PC-9 (cell line): ENCODE measurements around the gene ABI3BP. TPM values are rescaled to one million over a fixed set of nuclear protein-coding genes. Genes with fewer than 3 reads are reported as not detected.

Source experiments
- BruUV-seq: library from RNA; stranded (reverse); fragments of 400-500 nt; replicated peaks from 2 replicates; lab custom pipeline; 2021; lab: Mats Ljungman, UMichigan
- CTCF ChIA-PET: fragments of 300-600 bp; sonication (Branson Sonifier 250); formaldehyde crosslinking; loops from one replicate; lab custom pipeline; 2022; ENCODE audit warnings: antibody characterized with exemption; lab: Charles Lee
- POLR2A ChIA-PET: fragments of 300-600 bp; sonication (Branson Sonifier 250); formaldehyde crosslinking; loops from one replicate; lab custom pipeline; 2022; ENCODE audit warnings: antibody characterized with exemption; ENCODE audit not compliant: unreplicated experiment; lab: Charles Lee
- DNase-seq, 2 experiments: peaks; one replicate each; pipeline versions ENCODE4 v3.0.0 to v3.0.0-alpha.2; 2015 to 2022; ENCODE audit warnings: mixed read lengths in 1 of 2
- H2AFZ ChIP-seq: fragments of 200-600 bp; sonication (generic); 2 replicates; pipeline ENCODE4 v1.8.1; 2017; ENCODE audit warnings: antibody characterized with exemption
- H3F3A ChIP-seq: fragments of 200-600 bp; sonication (generic); 2 replicates; pipeline ENCODE4 v1.8.1; 2017; ENCODE audit warnings: antibody characterized with exemption, mild to moderate bottlenecking, low read depth; ENCODE audit not compliant: insufficient read depth
- H3K27ac ChIP-seq: fragments of 200-600 bp; sonication (generic); 2 replicates; pipeline ENCODE4 v1.6.1; 2016; ENCODE audit warnings: mixed run types
- H3K27me3 ChIP-seq: fragments of 200-600 bp; sonication (generic); 2 replicates; pipeline ENCODE4 v1.6.1; 2016; ENCODE audit warnings: low read depth, mixed run types; ENCODE audit not compliant: insufficient read depth
- H3K36me3 ChIP-seq: fragments of 200-600 bp; sonication (generic); 2 replicates; pipeline ENCODE4 v1.6.1; 2016; ENCODE audit warnings: low read depth, mixed run types
- H3K4me1 ChIP-seq: fragments of 200-600 bp; sonication (generic); replicated peaks from 2 replicates; pipeline ENCODE4 v1.6.1; 2016; ENCODE audit warnings: mixed run types; ENCODE audit not compliant: insufficient read depth
- H3K4me2 ChIP-seq: fragments of 200-600 bp; sonication (generic); 2 replicates; pipeline ENCODE4 v1.6.1; 2017; ENCODE audit warnings: mixed run types
- H3K4me3 ChIP-seq: fragments of 200-600 bp; sonication (generic); 2 replicates; pipeline ENCODE4 v1.6.1; 2016; ENCODE audit warnings: mixed run types
- H3K79me2 ChIP-seq: fragments of 200-600 bp; sonication (generic); 2 replicates; pipeline ENCODE4 v1.6.1; 2017; ENCODE audit warnings: low read depth, mixed run types
- H3K9me2 ChIP-seq: fragments of 200-600 bp; sonication (generic); 2 replicates; pipeline ENCODE4 v1.8.1; 2017; ENCODE audit warnings: mild to moderate bottlenecking; ENCODE audit not compliant: insufficient read depth
- H3K9me3 ChIP-seq: fragments of 200-600 bp; sonication (generic); 2 replicates; pipeline ENCODE4 v1.8.1; 2016; ENCODE audit warnings: low read depth; ENCODE audit not compliant: insufficient read depth
- H4K20me1 ChIP-seq: fragments of 200-600 bp; sonication (generic); 2 replicates; pipeline ENCODE4 v1.8.1; 2017; ENCODE audit not compliant: insufficient read depth
- EZH2 ChIP-seq: fragments of 200-600 bp; sonication (generic); IDR thresholded peaks from 2 replicates; pipeline ENCODE4 v1.8.0; 2017; ENCODE audit warnings: antibody characterized with exemption, low read depth
- intact Hi-C: fragments of 100-400 bp; cut with micrococcal nuclease; formaldehyde crosslinking; loops from one replicate; pipeline ENCODE4 v1.10.0; 2022; ENCODE audit not compliant: unreplicated experiment
- total RNA-seq: library from RNA; stranded (reverse); gene quantifications from 2 replicates; pipeline ENCODE4 v1.2.3, GENCODE V29; 2021
- TF ChIP-seq, protein P1 (sequence below): fragments of 200-600 bp; sonication (generic); conservative IDR thresholded peaks from 2 replicates; pipeline ENCODE4 v1.6.1; 2017; ENCODE audit warnings: mixed run types, antibody characterized with exemption, mild to moderate bottlenecking, moderate library complexity

ABI3BP gene
- total RNA-seq, 1 experiment from 2014 or later = 4.2 TPM

- no TSS peak for BruUV-seq
- ChIA-PET CTCF (no interaction called here), POLR2A (no interaction called here)
- no peak overlapping the region for H3K4me3 ChIP-seq
- H3K4me2 ChIP-seq = no peak overlapping the region
- no peaks in the 10 kb centered on the region for H3K4me1 ChIP-seq
- no peaks in the 10 kb centered on the region for H3K9me3 ChIP-seq
- H3K27ac ChIP-seq = no peak overlapping the region
- no peak for DNase-seq
- TF ChIP-seq EZH2 = no peak
- TF ChIP-seq, protein P1, sequence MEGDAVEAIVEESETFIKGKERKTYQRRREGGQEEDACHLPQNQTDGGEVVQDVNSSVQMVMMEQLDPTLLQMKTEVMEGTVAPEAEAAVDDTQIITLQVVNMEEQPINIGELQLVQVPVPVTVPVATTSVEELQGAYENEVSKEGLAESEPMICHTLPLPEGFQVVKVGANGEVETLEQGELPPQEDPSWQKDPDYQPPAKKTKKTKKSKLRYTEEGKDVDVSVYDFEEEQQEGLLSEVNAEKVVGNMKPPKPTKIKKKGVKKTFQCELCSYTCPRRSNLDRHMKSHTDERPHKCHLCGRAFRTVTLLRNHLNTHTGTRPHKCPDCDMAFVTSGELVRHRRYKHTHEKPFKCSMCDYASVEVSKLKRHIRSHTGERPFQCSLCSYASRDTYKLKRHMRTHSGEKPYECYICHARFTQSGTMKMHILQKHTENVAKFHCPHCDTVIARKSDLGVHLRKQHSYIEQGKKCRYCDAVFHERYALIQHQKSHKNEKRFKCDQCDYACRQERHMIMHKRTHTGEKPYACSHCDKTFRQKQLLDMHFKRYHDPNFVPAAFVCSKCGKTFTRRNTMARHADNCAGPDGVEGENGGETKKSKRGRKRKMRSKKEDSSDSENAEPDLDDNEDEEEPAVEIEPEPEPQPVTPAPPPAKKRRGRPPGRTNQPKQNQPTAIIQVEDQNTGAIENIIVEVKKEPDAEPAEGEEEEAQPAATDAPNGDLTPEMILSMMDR = no peak
- H3K36me3 ChIP-seq = no peaks in the 10 kb centered on the region
- H2AFZ ChIP-seq = no peak overlapping the region
- H3F3A ChIP-seq = no peaks in the 10 kb centered on the region
- H3K27me3 ChIP-seq = no peaks in the 10 kb centered on the region
- intact Hi-C loops = no loop called here
- H3K79me2 ChIP-seq = no peaks in the 10 kb centered on the region
- H3K9me2 ChIP-seq = no peaks in the 10 kb centered on the region; the same call in 1 of the 2 replicates
- H4K20me1 ChIP-seq = no peaks in the 10 kb centered on the region
These were observed 177.6 kb downstream of the ABI3BP start for GRCh38 chr3:100815583-100815982.

DNA sequence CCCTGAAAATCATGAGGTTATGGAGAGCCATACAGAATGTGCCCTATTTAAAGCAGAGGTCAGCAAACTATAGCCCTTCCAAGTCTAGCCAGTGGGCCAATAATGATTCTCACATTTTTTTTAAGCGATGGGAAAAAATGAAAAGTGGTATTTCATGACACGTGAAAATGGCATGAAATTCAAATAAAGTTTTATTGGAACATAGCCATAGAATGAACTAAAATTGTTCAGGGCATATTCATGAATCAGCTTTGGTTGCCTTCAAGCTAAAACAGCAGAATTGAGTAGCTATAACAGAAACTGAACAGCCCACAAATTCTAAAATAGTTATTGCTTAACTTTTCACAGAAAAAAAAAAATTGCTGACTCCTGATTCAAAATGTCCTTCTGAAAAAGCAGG lies 179.4 kb downstream of the ABI3BP start:
- no TSS peak for BruUV-seq
- H3K9me2 ChIP-seq = no peaks in the 10 kb centered on the region; the same call in 1 of the 2 replicates
- H3K9me3 ChIP-seq = no peaks in the 10 kb centered on the region
- DNase-seq = no peak
- H3K4me3 ChIP-seq = no peak overlapping the region
- no peaks in the 10 kb centered on the region for H4K20me1 ChIP-seq
- H3K27me3 ChIP-seq = no peaks in the 10 kb centered on the region
- 0 out of 2 replicates have a peak overlapping the region, but pooled peaks have one; percentile 2 for H2AFZ ChIP-seq
- POLR2A ChIA-PET = no interaction called here
- TF ChIP-seq, protein P1 = no peak
- TF ChIP-seq EZH2 = no peak
- H3K27ac ChIP-seq = no peak overlapping the region
- intact Hi-C loops = no loop called here
- no peaks in the 10 kb centered on the region for H3K4me1 ChIP-seq
- no peaks in the 10 kb centered on the region for H3K79me2 ChIP-seq
- no peaks in the 10 kb centered on the region for H3F3A ChIP-seq
- no peaks in the 10 kb centered on the region for H3K36me3 ChIP-seq
- CTCF ChIA-PET = no interaction called here
- no peak overlapping the region for H3K4me2 ChIP-seq

DNA sequence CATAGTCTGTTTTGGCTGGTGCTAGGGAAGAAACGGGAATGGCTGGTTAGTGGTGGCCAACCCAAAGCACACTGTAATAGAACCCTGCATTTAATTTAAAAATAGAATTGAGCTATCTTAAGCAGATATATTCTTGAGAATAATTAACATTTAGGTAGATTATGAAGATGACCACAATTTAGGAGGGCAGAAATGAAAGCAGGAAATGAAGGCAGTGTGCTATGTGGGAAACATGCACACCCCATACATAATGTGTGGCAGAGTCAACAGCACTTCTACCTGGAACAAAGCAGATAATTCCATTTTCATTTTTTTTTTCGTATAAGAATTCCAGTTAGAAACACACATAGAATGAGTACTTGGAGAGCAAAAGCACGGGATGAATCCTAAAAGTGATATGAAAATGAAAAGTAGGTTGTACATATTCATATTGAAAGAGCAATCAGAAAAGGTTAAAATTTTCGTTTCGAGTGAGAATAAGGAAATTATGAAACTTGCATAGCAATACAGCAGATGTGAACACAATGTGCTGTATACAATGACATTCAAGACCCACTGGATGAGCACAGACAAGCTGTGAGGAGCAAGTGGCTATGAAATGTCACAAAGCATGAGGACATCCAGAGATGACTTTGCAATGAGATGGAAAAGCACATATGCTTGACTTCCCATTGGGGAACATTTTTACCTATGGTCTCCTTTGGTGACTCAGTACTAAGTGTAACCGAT lies 181.3 kb downstream of the ABI3BP start:
- intact Hi-C loops = no loop called here
- POLR2A ChIA-PET = interaction anchor here (0.7 kb wide), 1 partner anchor 73 kb away, joined by 3 read pairs; no protein-coding TSS in a partner anchor
- CTCF ChIA-PET = no interaction called here

More for the DNA sequence above, 181.3 kb downstream of the ABI3BP start:
- no peak overlapping the region for H3K4me3 ChIP-seq
- H3F3A ChIP-seq = no peaks in the 10 kb centered on the region
- TF ChIP-seq, protein P1 = no peak
- no peak for TF ChIP-seq EZH2
- H3K9me2 ChIP-seq = no peaks in the 10 kb centered on the region
- H3K4me1 ChIP-seq = no peaks in the 10 kb centered on the region
- no TSS peak for BruUV-seq
- H3K27ac ChIP-seq = no peak overlapping the region
- H3K4me2 ChIP-seq = 0 out of 2 replicates have a peak overlapping the region, but pooled peaks have one; percentile 0
- no peaks in the 10 kb centered on the region for H3K9me3 ChIP-seq
- H2AFZ ChIP-seq = peak overlapping the region; percentile 52
- no peaks in the 10 kb centered on the region for H4K20me1 ChIP-seq
- no peaks in the 10 kb centered on the region for H3K36me3 ChIP-seq
- no peak for DNase-seq
- H3K27me3 ChIP-seq = no peaks in the 10 kb centered on the region
- no peaks in the 10 kb centered on the region for H3K79me2 ChIP-seq
